ENCODE data around the gene SOD1. TPM values are rescaled to one million over a fixed set of nuclear protein-coding genes. Genes with fewer than 3 reads are reported as not detected.

The SOD1 gene
- total and polyA plus RNA-seq, 2 of the 8 experiments (the other 6 are each of a cell fraction or from before 2014, with no cell fraction given) = 192 to 226 TPM

DNA sequence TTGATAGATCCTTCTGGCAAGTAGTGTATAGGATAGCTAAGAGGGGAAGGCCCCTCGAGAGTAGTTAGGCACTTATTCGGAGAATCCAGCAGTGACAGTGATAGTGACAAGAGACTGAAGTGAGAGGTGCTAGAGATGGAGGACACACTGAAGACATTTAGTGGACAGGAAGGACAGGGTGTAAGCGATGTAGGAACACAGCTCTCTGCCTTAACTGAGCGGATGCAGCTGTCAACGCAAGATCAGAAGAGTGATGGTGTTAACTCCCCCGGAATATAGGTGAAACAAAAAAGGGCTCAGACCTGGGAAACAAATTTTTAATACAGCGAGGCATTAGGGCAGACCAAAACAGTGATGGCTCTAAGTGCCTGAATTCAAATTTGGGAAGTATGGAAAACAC lies 15.8 kb downstream of the SOD1 start:
- Histone ChIP-seq H4K20me1 (replicated peaks in 1 of 2; ENCODE audit: control insufficient read depth in 1 of 2, insufficient read depth in 2 of 2, low read length in 2 of 2) (peaks cover 0 to 3% of the 10 kb centered on the region in 2 experiments), H2AFZ (ENCODE audit: low read length) (no peak overlapping the region), H3K27ac (ENCODE audit: low read depth, low read length) (no peak overlapping the region), H3K4me1 (replicated peaks in 1 of 4; ENCODE audit: control insufficient read depth in 3 of 4, insufficient read depth in 4 of 4, low read length in 3 of 4) (peaks cover 0 to 3% (median 1%) of the 10 kb centered on the region in 4 experiments; a peak in 3 of 7 replicates), H3K27me3 (replicated peaks in 1 of 4; ENCODE audit: control insufficient read depth in 3 of 4, extremely low read depth in 1 of 4, insufficient read depth in 3 of 4, low read length in 3 of 4) (no peaks in the 10 kb centered on the region), H2AK5ac (ENCODE audit: low read depth, low read length) (no peak overlapping the region), H3K4ac (replicated peaks; ENCODE audit: insufficient read length, low read depth, low read length) (no peak overlapping the region), H3K79me1 (ENCODE audit: low read depth, low read length) (no peaks in the 10 kb centered on the region), H3K9ac (replicated peaks in 1 of 4; ENCODE audit: extremely low read depth in 1 of 4, low read depth in 3 of 4, low read length in 3 of 4) (no peak overlapping the region), H3K23ac (ENCODE audit: insufficient read length) (no peak overlapping the region), H4K5ac (ENCODE audit: insufficient read length, low read depth, low read length) (no peak overlapping the region), H3K56ac (replicated peaks; ENCODE audit: insufficient read length, low read depth, low read length) (no peak overlapping the region), H3K36me3 (ENCODE audit: control insufficient read depth in 2 of 4, insufficient read depth in 4 of 4, low read length in 3 of 4) (peaks cover 0 to 33% (median 7%) of the 10 kb centered on the region in 4 experiments; a peak in 4 of 8 replicates), H2BK12ac (ENCODE audit: low read depth, low read length) (no peak overlapping the region), H2BK15ac (ENCODE audit: low read length) (no peak overlapping the region), H3K79me2 (ENCODE audit: control insufficient read depth in 1 of 2, insufficient read depth in 2 of 2, low read length in 2 of 2) (no peaks in the 10 kb centered on the region), H3K4me2 (ENCODE audit: insufficient read depth in 1 of 2, low read depth in 2 of 2, low read length in 2 of 2) (no peak overlapping the region), H4K91ac (replicated peaks; ENCODE audit: insufficient read length, low read length) (no peak overlapping the region), H3K18ac (ENCODE audit: extremely low read depth, low read length) (no peak overlapping the region), H2BK5ac (ENCODE audit: low read depth, low read length) (no peak overlapping the region), H3K4me3 (ENCODE audit: extremely low read depth in 1 of 4, insufficient read depth in 2 of 4, low read depth in 3 of 4, low read length in 4 of 4) (no peak overlapping the region), H2BK20ac (ENCODE audit: low read length) (no peak overlapping the region), H3K14ac (ENCODE audit: insufficient read length) (no peak overlapping the region), H2BK120ac (replicated peaks; ENCODE audit: low read depth, low read length) (no peak overlapping the region), H3K9me3 (ENCODE audit: insufficient read depth in 2 of 2, low read depth in 1 of 2, low read length in 1 of 2) (no peaks in the 10 kb centered on the region), H3K23me2 (ENCODE audit: low read depth, low read length) (no peaks in the 10 kb centered on the region), H4K8ac (ENCODE audit: extremely low read depth, insufficient read depth, low read length) (no peak overlapping the region)
- 90% methylated on average over 7 of the region's 7 CpGs; no CpG with 5 or more reads in 1 of the 2 experiments for whole genome bisulfite sequencing, 2 experiments (ENCODE audit: extremely low coverage in 1 of 2, insufficient coverage in 1 of 2, insufficient read length in 1 of 2, insufficient replicate concordance in 2 of 2, low coverage in 1 of 2, low lambda C conversion rate in 2 of 2, missing lambda C conversion rate in 1 of 2)
- TF ChIP-seq KDM1A (IDR thresholded peaks at IDR 0.05; ENCODE audit: borderline replicate concordance, low read length) = no peak
- no peak for TF ChIP-seq FOSL1 (IDR thresholded peaks at IDR 0.05; ENCODE audit: insufficient read depth, low read depth, low read length)
- no peak for TF ChIP-seq GTF2F1 (IDR thresholded peaks at IDR 0.05; ENCODE audit: borderline replicate concordance, low read depth, low read length)
- TF ChIP-seq YY1 (IDR thresholded peaks at IDR 0.05; ENCODE audit: low read depth, low read length) = no peak
- FAIRE-seq (no peak), DNase-seq (ENCODE audit: low read depth in 1 of 2, low spot score in 2 of 2) (no peak)
- ChIA-PET CTCF (ENCODE audit: partially characterized antibody) (interaction anchor here (1.3 kb wide), 1 partner anchor 51 kb away, joined by 3 read pairs; no protein-coding TSS in a partner anchor), POLR2A (ENCODE audit: partially characterized antibody) (interaction anchor here (0.9 to 1.9 kb wide), 7 partner anchors 9 to 37 kb away, joined by 3 to 10 read pairs (median 4); no protein-coding TSS in a partner anchor)
